ENCODE measurements around the gene DISP2.

DISP2 gene

DNA sequence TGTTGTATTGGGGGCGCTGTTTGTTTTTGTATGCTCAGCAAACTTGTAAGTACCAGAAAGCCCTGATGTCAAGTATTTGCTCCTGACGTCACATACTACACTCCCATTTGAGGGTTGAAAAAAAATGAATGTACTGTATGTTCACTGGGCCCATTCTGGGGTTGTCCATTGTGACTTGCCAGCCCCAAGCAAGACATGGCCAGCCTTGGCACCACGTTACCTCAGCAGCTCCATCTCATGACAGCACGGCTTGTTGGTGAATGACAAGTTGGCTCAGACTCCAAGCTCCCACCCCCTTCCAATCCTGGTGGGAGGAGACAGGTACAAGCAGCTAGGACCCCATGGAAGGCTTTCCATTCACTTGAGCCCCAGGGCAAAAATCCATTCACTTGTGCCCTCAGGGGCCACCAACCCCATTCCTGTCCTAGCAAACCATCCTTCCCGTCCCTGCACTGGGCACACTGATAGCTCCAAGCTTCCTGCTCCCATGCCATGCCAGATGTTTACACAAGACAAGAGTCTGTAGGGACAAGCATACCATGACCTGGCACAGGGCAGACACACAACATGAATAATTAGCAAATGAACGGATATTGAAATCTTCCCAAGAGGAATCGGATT, 5.6 kb upstream of the DISP2 start:
- intact Hi-C loops (cut with DNase I; ENCODE audit: low total_unique reads), result loop anchor here (5.0 kb wide), 1 partner anchor 135 kb away; no protein-coding TSS in a partner anchor
- Histone ChIP-seq H3K27ac (no peak overlapping the region), H3K36me3 (no peaks in the 10 kb centered on the region), H3K4me1 (peaks cover 0 to 15% (median 5%) of the 10 kb centered on the region in 4 donors), H3K9me3 (no peaks in the 10 kb centered on the region), H3K4me3 (no peak overlapping the region), H3K27me3 (no peaks in the 10 kb centered on the region)
- no peak for TF ChIP-seq CTCF (IDR thresholded peaks at IDR 0.05)
- DNase-seq, result no peak

DNA sequence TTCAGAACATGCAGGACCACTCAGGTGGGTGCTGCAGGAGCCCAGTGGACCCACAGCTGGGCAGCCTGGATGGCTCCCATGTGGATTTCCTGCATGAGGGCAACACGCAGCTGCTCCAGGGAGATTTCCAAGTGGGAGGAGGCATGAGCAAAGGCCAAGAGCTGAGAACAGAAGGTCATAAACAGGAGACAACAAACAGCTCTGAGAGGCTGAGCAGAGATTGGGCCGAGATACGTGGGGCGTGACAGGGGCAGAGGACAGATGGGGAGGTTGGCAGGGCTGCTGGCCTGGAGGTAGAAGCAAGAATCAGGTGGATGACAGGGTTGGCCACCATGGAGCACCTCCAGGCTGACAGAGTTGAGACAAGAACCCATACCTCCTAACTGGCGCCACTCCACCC, 4.3 kb upstream of the DISP2 start:
- TF ChIP-seq CTCF (IDR thresholded peaks at IDR 0.05), result no peak

DNA sequence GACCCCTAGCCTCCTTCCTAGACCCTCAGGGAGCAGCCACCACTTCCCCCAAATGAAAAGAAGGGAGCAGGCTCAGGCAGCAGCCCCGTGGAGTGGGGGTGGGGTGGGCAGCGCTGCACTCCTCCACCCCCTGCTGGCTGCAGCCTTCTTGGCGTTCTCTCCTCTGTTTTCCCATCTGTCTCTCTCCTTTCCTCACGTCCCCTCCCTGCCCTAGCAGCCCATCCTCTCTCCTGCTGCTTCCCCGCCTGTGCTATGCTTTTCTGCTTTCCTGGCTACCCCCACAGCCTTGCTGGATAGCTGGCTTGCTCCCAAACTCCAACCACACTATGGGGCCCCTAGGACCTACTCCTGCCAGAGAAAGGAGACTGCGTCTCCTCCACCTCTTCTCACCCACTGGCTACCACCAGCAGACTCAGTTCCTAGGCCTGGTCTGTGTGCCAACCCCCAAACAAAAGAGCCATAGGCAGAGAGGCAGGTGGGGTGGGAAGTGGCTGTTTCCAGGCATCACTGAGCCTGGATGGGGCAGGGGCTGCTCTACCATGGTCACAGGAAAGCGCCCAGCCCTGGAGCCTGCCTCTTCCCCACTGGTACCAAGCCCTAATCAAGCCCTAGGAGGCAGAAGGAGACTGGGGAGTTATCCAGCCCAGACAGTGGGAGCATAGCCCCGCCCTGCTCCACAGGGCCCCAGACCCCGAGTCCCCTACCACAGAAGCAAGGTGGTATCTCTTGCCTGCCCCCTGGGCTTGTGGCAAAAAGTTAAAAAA, 3.4 kb upstream of the DISP2 start:
- TF ChIP-seq CTCF (IDR thresholded peaks at IDR 0.05), result peak; percentile 38 to 41
- DNase-seq, result no peak
- intact Hi-C loops (cut with DNase I; ENCODE audit: low total_unique reads), result loop anchor here (5.0 kb wide), 1 partner anchor 137 kb away; no protein-coding TSS in a partner anchor

More for the DNA sequence above, 4.3 kb upstream of the DISP2 start:
- DNase-seq, result no peak
- no peak overlapping the region for H3K27ac ChIP-seq
- H3K9me3 ChIP-seq, result no peaks in the 10 kb centered on the region
- intact Hi-C loops (cut with DNase I; ENCODE audit: low total_unique reads), result loop anchor here (5.0 kb wide), 1 partner anchor 136 kb away; no protein-coding TSS in a partner anchor
- H3K36me3 ChIP-seq, result no peaks in the 10 kb centered on the region
- peaks cover 0 to 25% (median 15%) of the 10 kb centered on the region in 4 donors for H3K4me1 ChIP-seq
- no peaks in the 10 kb centered on the region for H3K27me3 ChIP-seq
- H3K4me3 ChIP-seq, result no peak overlapping the region

DNA sequence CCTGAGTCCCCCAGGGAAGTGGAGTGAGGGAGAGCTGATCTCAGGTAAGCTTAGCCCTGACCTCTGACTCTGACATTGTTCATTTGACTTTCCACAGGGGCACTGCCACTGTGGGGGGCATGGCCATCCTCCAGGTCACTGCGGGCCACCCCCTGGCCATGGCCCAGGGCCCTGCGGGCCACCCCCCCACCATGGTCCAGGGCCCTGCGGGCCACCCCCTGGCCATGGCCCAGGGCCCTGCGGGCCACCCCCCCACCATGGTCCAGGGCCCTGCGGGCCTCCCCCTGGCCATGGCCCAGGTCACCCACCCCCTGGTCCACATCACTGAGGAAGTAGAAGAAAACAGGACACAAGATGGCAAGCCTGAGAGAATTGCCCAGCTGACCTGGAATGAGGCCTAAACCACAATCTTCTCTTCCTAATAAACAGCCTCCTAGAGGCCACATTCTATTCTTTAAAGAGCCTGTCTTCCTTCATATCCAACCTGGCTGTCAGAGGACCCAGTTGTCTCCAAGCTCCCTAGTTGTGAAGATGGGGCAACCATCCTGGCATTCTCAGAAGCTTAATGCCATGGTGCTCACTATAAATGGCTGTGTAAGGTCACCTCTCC, 1.9 kb upstream of the DISP2 start:
- no peak overlapping the region for H3K4me3 ChIP-seq
- no peaks in the 10 kb centered on the region for H3K36me3 ChIP-seq
- no peak for DNase-seq
- H3K27ac ChIP-seq, result no peak overlapping the region
- no peaks in the 10 kb centered on the region for H3K9me3 ChIP-seq
- H3K4me1 ChIP-seq, result peaks cover 0 to 27% (median 17%) of the 10 kb centered on the region in 4 donors
- H3K27me3 ChIP-seq, result peaks cover 0 to 4% of the 10 kb centered on the region in 2 donors
- intact Hi-C loops (cut with DNase I; ENCODE audit: low total_unique reads), result no loop called here
- TF ChIP-seq CTCF (IDR thresholded peaks at IDR 0.05), result no peak

More for the DNA sequence above, 3.4 kb upstream of the DISP2 start:
- Histone ChIP-seq H3K9me3 (no peaks in the 10 kb centered on the region), H3K27me3 (peaks cover 0 to 4% of the 10 kb centered on the region in 2 donors), H3K27ac (no peak overlapping the region), H3K36me3 (no peaks in the 10 kb centered on the region), H3K4me1 (peaks cover 0 to 27% (median 17%) of the 10 kb centered on the region in 4 donors), H3K4me3 (no peak overlapping the region)

DNA sequence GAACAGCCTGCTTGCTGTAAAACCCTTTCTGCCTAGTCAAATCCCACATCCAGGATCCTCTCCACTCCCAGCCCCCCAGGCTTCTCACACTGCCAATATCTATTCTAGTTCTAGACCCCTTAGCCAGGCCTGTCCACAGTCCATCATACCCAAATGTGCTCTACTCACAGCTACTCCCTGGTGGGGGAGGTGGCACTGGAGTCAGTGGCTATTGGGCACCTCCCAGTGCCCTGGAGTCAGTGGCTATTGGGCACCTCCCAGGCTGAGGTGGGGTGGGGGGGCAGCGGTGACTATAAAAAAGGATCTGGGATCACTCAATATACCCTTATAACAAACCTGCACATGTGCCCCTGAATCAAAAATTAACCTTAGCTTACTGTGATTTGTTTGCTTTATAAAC, 773 bp upstream of the DISP2 start:
- H3K36me3 ChIP-seq, result no peaks in the 10 kb centered on the region
- H3K4me1 ChIP-seq, result peaks cover 0 to 27% (median 17%) of the 10 kb centered on the region in 4 donors
- intact Hi-C loops (cut with DNase I; ENCODE audit: low total_unique reads), result no loop called here
- TF ChIP-seq CTCF (IDR thresholded peaks at IDR 0.05), result no peak
- peaks cover 0 to 4% of the 10 kb centered on the region in 2 donors for H3K27me3 ChIP-seq
- peak overlapping the region in 1 of 2 donors; percentile 53 for H3K4me3 ChIP-seq
- DNase-seq, result peak in 1 of 2 donors; percentile 61
- no peak overlapping the region for H3K27ac ChIP-seq
- H3K9me3 ChIP-seq, result no peaks in the 10 kb centered on the region
